Fibroblast of skin of left biceps (primary cell): ENCODE data around the gene NDC1.
"Not testable (repeated sequence)": the region's sequence is repeated elsewhere in the genome, so short reads cannot be mapped to it uniquely, and the experiment has no call there.

ENCODE experiments used
- DNase-seq, 2 experiments: peaks; one replicate each; pipeline ENCODE4 v3.0.0-alpha.2; 2013; ENCODE audit warnings: low read depth in 2 of 2

NDC1 gene, protein sequence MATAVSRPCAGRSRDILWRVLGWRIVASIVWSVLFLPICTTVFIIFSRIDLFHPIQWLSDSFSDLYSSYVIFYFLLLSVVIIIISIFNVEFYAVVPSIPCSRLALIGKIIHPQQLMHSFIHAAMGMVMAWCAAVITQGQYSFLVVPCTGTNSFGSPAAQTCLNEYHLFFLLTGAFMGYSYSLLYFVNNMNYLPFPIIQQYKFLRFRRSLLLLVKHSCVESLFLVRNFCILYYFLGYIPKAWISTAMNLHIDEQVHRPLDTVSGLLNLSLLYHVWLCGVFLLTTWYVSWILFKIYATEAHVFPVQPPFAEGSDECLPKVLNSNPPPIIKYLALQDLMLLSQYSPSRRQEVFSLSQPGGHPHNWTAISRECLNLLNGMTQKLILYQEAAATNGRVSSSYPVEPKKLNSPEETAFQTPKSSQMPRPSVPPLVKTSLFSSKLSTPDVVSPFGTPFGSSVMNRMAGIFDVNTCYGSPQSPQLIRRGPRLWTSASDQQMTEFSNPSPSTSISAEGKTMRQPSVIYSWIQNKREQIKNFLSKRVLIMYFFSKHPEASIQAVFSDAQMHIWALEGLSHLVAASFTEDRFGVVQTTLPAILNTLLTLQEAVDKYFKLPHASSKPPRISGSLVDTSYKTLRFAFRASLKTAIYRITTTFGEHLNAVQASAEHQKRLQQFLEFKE

DNA sequence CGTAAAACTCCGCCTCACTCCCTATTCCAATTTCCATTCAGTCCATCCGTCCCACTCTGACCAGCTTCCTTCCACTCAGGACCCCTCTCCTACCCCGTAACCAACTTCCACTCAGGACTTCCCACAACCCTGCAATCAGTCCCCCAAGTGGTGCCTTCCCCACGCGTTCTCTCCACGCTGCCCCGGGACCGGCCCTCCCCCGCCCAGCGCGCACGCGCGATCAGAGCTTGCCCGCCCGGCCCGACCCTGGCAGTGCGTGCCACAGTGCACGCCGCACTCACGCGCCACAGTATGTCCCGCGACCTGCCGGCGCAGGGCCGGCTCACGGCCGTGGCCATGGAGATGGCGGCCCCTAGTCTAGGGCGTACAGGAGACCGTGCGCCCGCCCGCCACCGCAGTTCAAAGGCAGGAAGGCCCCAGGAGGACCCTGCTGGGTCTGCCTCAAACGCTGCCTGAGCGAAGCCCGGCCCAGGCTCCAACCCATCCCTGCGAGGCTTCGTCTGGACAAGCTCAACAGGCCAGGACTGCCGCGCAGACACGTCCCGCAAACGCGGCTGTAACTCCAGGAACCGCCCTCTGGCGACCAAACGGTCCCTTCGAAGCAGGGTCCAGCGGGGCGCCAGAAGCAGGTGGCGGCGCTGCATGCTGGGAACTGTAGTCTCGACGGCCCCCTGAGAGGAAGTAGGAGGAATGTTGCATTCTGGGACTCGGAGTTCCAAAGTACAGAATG, at the start of gene NDC1:
Gene NDC1, minus strand, starts transcription at position 373 of the 730 bp plus-strand sequence. Its CDS starts 35 bp downstream, at position 338.
- DNase-seq = peak; percentile 86 to 87

DNA sequence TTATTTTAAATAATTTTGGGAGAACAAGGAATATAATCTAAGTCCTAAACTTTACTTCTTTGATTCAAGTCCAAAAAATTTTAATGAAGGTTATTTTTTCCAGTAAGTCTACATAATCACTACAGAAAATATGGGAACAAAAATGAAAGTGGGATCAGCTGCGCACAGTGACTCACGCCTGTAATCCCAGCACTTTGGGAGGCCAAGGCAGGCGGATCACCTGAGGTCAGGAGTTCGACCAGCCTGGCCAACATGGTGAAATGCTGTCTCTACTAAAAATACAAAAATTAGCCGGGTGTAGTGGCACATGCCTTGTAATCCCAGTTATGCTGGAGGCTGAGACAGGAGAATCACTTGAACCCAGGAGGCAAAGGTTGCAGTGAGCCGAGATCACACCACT, 45.5 kb upstream of the NDC1 start:
- DNase-seq = not testable (repeated sequence)

DNA sequence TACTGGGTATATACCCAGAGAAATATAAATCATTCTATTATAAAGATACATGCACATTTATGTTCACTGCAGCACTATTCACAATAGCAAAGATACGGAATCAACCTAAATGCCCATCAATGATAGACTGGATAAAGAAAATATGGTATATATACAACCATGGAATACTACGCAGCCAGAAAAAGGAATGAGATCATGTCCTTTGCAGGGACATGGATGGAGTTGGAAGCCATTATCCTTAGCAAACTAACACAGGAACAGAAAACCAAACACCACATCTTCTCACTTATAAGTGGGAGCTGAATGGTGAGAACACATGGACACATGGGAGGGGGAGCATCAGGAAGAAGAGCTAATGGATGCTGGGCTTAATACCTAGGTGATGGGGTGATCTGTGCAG, 43.8 kb upstream of the NDC1 start:
- not testable (repeated sequence) for DNase-seq

DNA sequence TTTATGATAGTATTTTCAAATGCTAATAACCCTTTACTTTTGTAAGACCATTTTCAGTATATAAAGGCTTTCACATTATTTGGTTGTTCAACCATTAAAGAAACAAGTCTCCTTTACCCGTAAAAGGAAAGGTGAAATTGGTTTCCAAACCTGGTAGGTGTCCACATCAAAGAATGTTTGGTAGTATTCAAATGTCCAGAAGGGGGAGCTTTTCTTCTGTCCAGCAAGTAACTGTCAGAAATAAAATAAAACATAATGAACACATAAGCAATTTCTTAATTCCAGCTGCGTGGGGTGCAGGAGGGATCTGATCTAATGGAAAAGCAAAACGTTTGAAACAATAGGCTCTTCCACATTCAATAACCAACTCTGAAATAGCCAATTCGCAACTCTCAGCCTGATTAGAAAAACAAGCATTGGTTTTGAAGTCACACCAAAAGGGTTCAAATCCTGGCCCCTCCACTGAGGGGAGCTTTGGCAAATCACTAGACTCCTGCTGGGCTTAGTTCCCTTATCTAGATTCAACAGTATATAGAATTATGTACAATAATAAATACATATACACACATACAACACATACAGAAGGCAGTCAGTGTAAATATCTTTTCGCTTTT, 40.5 kb upstream of the NDC1 start:
- no peak for DNase-seq

DNA sequence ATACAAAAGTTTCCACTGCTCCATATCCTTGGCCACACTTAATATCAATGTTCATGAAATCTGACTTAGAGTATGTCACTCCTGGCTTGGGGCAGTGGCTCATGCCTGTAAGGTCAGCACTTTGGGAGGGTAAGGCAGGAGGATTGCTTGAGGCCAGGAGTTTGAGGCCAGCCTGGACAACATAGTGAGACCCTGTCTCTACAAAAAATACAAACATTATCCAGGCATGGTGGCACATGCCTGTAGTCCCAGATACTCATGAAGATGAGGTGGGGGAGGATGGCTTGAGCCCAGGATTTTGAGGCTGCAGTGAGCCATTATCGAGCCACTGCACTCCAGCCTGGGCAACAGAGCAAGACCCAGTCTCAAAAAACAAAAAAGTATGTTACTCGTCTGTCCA, 37.1 kb upstream of the NDC1 start:
- not testable (repeated sequence) for DNase-seq

DNA sequence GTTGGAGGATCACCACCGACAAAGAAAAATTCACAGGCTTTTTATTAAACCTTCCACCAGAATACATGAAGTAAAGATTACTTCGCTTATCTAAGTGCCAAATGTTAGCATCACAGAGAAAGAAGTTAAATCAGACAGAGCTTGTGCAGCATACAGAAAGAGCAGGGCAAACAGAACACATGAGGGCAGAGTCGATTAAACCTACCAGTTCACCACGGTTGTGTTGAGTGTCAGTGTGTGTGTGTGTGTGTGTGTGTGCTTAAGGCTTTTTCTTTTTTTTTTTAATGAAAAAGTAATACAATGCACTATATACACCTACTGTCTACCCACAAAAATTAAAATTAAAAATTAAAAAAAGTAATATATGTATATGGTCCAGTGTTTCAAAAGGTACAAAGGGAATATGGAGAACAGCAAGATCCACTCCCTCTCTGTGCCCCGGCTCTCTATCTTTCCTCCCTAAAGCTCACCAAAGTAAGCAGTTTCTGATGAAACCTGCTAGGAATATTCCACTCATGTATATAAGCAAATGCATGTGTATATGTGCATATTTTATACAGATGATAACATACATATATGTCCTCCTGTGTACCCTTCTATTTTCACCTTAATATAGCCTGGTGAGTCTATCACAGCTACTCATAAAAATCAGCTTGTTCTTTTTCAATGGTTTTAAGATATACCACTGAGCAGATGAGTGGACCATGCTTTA, 33.8 kb upstream of the NDC1 start:
- DNase-seq = no peak

DNA sequence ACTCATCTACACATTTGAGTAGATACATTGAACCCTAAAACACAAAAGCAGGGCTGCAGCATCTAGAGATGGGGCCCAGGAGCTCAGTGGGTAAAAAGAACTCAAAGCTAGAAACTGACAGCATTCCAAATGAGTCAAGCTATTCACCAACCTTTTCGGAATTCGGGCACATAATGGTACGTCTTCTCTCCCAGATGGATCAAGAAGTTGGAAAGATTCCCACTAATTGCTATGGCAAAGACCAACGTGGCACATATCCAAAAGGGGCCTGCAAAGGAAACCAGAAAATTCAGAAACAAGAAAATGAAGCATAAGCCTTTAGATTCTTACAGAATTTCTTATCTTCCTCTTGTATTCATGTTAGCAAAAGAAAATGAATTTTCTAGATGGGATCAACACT, 33.1 kb upstream of the NDC1 start:
- no peak for DNase-seq

DNA sequence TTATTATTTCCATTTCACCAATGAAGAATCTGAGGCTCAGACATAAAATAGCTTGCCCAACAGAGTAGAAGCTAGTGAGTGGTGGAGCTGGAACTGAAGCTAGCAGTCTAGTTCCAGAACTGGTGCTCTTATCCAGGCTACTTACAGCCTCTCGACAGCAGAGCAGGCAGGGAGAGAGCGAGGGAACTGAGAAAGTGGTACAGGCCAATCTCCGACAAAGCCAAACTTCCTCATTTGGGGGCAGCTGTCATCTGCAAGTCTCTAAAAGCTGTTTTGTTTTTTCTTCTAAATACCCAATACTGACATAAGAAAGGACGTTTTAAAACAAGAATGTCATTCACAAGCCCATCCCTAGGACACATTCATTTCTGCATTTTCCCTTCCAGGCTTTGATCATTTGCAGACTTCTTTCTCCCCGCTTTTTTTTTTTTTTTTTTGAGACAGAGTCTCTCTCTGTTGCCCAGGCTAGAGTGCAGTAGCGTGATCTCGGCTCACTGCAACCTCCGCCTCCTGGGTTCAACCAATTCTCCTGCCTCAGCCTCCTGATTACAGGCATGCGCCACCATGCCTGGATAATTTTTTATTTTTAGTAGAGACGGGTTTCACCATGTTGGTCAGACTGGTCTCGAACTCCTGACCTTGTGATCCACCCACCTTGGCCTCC, 31.5 kb upstream of the NDC1 start:
- DNase-seq = no peak

DNA sequence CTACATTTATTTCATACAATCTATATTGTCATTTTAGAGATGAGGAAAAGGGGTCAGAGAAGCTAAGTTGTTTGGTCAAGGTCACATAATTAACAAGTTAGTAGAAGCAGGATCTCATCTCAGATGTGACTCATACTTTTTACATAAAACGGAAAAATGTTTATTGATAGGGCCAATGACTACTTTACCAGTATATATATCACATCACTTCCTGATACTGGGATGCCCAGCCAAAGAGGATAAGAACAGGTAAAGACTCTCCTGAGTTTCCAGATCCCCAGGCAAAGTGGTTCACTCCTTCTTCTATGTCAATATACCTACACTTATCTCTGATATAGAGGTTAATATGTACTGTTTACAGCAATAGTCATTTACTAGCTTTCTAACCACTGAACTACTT, 30.5 kb upstream of the NDC1 start:
- no peak for DNase-seq

DNA sequence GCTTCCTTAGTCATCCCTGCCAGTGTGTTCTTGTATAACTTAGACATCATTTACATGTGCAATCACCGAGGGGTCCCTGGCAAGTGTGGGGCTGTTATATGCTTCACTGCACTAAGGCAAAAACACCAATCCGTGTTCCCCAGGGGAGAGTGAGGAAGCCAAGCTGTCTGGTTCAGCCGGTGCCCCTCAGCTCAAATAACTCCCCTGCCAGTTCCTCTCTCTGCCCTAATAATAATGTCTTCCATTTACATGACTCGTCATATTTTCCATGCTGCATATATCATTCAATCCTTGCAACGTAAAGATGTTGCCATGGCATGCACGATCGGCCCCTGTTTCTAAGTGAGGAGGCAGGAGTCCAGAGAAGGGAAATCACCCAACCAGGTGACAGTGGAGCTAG, 24.4 kb upstream of the NDC1 start:
- no peak for DNase-seq

DNA sequence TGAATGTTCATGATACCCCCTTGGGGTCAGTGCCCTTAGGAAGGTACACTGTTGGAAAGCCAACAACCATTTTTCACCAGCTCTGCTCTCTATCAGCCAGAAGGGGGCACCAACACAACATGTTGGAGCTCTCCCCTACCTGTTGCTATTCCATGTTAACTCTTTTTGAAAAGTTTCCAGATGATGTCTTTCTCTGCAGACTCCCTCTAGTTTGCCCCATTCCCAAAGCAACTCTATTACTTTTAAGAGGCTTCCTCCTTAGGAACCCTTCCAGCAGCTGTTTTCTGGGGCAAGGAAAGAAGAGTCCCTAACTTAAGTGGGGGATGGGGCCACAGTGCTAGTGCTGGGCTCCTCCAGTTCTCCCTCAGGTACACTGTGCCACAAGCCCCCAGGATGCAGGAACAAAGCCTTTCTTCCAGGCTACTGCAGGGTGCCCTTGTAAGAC, 22.9 kb upstream of the NDC1 start:
- peak; percentile 13 to 17 for DNase-seq

DNA sequence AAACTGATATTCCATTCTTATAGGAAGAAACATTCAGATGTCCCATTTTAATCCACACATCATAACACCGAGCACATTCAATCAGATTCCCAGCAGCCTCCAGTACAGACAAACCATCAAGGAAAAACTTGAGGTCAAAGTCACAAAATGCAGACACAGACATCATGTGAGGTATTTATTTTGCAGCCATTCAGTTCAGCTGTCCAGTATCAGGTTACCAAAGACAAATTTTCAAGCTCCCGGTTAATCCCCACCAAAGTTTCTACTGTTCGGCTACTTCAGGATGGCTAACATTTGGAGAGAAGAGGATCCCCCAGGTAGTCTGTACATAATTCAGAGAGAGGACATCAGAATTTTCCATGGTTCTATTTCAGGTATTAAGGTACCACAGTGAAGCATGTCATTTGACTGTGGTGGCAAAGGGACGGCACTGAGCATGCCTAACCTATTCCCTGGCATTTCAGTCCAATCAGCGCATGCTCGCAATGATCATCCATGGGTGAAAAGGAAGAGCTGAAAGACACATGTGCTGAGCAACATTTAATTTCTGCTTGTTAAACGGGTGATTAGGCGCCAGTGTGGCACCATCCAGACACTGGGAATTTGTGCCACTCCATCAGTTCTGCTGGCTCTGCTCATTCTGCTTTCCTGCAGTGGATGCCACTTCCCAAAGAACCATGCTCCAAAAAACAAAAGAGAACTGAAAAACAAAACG, 13.6 kb upstream of the NDC1 start:
- no peak for DNase-seq

DNA sequence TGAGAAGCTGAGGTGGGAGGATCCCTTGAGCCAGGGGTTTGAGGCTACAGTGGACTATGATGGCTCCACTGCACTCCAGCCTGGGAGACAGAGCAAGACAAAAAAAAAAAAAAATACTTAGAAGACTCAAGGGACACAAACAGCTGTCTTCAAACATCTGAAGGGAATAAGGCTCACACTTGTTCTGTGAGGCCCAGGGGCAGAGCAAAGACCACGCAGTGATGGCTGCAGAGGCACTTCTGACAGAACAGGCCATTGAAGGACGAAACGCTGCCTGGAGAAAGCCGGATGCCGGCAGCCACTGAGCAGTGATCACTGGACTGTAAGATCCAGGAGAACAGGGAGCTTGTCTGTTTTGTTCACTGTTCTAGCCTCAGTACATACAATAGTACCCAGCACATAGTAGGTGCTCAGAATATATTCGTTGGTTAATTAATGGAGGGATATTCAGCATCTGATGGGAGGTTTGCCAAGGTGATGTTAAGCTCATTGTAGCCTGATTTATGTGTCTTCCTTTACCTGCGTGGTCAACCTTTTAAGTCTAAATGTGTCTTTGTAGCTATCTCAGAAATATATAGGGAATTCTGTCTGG, 12.1 kb upstream of the NDC1 start:
- no peak for DNase-seq

DNA sequence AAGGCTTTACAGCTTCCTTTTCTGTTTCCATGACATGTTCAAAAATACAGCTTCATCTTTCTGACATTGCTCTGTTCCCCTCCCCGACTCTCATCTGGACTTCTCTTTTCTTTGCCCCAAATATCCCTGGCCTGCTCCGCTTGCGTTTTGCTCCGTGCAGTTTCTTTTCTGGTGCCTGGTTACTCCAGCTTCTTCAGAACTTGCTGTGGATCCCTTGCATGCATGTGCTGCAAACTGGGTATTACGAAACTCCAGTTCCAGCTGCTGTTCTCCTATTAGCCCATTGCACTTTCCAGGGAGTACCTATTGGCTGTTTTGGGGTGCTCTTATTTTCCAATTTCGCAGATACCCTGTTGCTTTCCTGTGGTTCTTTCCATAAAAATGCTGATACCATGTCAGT, 9.9 kb upstream of the NDC1 start:
- DNase-seq = no peak

DNA sequence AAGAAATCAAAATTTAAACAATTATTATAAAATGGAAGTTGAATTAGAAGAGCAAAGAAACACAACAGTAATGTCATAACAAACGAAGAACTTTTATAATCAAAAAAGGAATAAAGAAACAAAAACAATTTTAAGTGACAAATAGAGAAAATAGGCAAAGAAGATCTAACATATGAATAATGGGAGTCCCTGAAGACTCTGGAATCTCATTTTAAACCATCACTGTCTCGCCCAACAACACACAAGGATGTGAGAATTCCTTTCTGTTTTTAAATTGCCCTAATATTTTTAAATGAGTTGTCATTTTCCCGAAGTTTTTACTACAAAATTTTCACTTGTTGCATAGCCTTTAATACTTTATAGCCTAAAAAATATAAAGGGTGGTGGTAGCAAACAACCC, 4.3 kb upstream of the NDC1 start:
- DNase-seq = no peak

DNA sequence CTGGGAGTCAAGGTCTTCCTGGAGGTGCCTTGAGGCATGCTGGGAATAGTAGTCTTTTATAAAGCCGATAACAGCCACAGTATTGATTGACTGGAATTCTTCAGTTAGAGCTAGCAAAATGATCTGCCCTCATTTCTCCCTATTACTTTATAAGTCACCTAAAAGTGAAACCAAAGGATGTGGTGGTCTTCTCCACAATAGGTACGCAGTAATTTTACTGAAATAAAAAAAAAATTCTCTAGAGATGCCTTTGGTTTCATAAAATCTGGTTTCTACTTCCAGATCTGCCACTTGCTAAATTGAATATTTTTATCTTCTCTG, 518 bp upstream of the NDC1 start:
- DNase-seq = no peak

DNA sequence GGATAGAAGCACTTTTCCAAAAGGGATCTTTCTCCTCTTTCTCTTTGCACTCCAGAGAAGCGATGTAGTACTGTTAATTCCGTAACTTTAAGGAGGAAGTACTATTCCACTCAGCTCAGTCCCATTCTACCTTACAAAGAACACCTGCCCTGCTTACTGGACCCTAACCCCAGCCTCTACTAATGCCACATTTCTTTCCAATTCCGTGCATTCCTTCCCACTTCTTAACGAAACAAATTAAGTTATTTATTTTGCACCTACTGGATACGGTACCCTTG, 511 bp downstream of the NDC1 start:
- DNase-seq = no peak

DNA sequence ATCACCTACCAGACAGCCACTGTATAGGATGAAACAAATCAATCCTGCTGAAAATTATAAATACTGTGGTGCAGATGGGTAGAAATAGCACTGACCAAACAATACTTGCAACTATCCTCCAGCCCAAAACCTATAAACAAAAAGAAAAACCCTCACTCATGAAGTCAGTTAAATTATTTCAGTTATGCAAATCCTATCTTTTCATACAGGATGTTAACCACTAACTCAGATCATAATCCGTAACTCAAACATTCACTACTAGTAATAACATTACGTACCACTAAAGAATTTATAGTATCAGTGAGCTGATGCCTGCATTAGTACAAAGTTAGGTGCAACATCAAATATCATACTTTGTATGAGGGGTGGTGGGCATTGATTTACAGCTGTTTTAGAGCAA, 2.6 kb downstream of the NDC1 start:
- DNase-seq = no peak

DNA sequence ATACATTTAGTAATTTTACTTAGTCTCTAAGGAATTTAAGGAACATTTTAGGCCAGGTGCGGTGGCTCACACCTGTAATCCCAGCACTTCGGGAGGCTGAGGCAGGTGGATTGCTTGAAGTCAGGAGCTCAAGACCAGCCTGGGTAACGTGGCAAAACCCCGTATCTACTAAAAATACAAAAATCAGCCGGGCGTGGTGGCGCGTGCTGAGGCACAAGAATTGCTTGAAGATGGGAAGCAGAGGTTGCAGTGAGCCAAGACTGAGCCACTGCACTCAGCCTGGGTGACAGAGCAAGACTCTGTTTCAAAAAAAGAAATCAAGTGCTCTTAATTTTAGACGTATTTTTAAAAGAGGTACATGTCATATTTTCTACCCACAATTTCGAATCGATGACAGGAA, 3.3 kb downstream of the NDC1 start:
- DNase-seq = no peak

DNA sequence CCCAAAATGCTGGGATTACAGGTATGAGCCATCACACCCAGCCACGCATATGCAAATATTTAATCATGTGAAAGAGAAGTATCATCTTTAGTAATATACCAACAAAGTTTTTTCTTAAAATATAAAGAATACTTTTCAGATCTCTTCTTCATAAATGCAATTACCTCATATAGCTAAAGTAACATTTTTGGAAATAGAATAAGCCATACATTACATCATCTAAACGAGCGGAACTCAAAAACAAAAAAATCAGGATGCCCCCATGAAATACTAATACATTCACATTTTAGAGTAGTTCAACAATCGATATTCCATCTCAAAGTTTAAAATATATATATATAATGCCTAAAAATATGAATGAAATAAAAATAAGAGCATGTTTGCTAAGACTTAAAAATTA, 4.7 kb downstream of the NDC1 start:
- DNase-seq = no peak
